Right hindlimb (tissue), 1 donor: ENCODE results near the gene HDAC7.
"Not testable (repeated sequence)": the region's sequence is repeated elsewhere in the genome, so short reads cannot be mapped to it uniquely, and the experiment has no call there.

ENCODE experiments used
- DNase-seq: peaks from one replicate; pipeline ENCODE4 v3.0.0-alpha.2; 2018

Gene HDAC7

GRCh38 chr12:47848853-47849252, 29.1 kb upstream of the HDAC7 start:
- no peak for DNase-seq

GRCh38 chr12:47846294-47846996, 26.7 kb upstream of the HDAC7 start:
- no peak for DNase-seq

- DNase-seq, result no peak
These were observed 25.4 kb upstream of the HDAC7 start for GRCh38 chr12:47845081-47845480.

- no peak for DNase-seq
These were observed 24.7 kb upstream of the HDAC7 start for GRCh38 chr12:47844264-47845019.

GRCh38 chr12:47843226-47843980, 23.7 kb upstream of the HDAC7 start:
- no peak for DNase-seq

- DNase-seq, result not testable (repeated sequence)
These were observed 22.8 kb upstream of the HDAC7 start for GRCh38 chr12:47842543-47842942.

GRCh38 chr12:47841910-47842309, 22.2 kb upstream of the HDAC7 start:
- no peak for DNase-seq

- no peak for DNase-seq
These were observed 21.8 kb upstream of the HDAC7 start for GRCh38 chr12:47841501-47841900.

- no peak for DNase-seq
These were observed 20.9 kb upstream of the HDAC7 start for GRCh38 chr12:47840571-47840970.

- DNase-seq, result no peak
These were observed 19.6 kb upstream of the HDAC7 start for GRCh38 chr12:47839214-47839876.

- DNase-seq, result no peak
These were observed 18.7 kb upstream of the HDAC7 start for GRCh38 chr12:47838286-47838931.

- DNase-seq, result peak; percentile 73
These were observed 17.8 kb upstream of the HDAC7 start for GRCh38 chr12:47837190-47838171.

- DNase-seq, result no peak
These were observed 16.1 kb upstream of the HDAC7 start for GRCh38 chr12:47835831-47836155.

- DNase-seq, result no peak
These were observed 15.5 kb upstream of the HDAC7 start for GRCh38 chr12:47835006-47835830.

- no peak for DNase-seq
These were observed 14.6 kb upstream of the HDAC7 start for GRCh38 chr12:47834199-47834903.

- no peak for DNase-seq
These were observed 13.9 kb upstream of the HDAC7 start for GRCh38 chr12:47833591-47834012.

- no peak for DNase-seq
These were observed 12.7 kb upstream of the HDAC7 start for GRCh38 chr12:47832263-47832933.

- DNase-seq, result no peak
These were observed 9.9 kb upstream of the HDAC7 start for GRCh38 chr12:47829584-47829983.

- peak; percentile 84 for DNase-seq
These were observed 9.3 kb upstream of the HDAC7 start for GRCh38 chr12:47828976-47829482.
